ENCODE measurements around the gene GPD2. TPM values are rescaled to one million over a fixed set of nuclear protein-coding genes. Genes with fewer than 3 reads are reported as not detected.

Gene GPD2
- total RNA-seq, 4 donors from 2014 or later: 19.5 to 26.0 (median 22.5) TPM

DNA sequence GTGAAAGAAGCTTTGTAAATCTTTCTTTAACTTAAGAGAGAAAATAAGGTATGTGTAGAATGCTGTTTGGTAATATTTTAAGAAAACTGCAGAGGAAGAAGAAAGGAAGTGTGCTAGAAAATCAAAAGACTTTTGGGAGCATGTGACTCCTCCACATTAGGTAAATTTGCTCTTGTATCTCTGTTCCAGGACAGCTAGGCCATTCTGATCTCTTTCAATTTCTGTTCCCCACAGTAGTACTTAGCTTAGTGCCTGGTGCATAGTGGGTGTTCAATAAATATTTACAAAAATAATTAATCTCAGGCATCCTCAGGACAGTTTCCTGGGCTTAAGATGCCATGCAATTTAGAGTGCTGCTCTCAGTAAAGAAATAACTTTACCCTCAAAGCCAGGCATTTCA is 105.0 kb downstream of the GPD2 start:
- Histone ChIP-seq H3K27ac (replicated peaks in 1 of 4) (peak overlapping the region; percentile 29 to 68 (median 48)), H3K4me1 (peaks cover 0 to 55% (median 42%) of the 10 kb centered on the region in 4 donors), H3K27me3 (no peaks in the 10 kb centered on the region), H3K9me3 (no peaks in the 10 kb centered on the region), H3K4me3 (peak overlapping the region in 1 of 4 donors; percentile 23), H3K36me3 (no peaks in the 10 kb centered on the region)
- no peak for TF ChIP-seq POLR2A (IDR thresholded peaks at IDR 0.05; ENCODE audit: low read depth)
- DNase-seq (ENCODE audit: extremely low spot score): no peak
- intact Hi-C loops (cut with DNase I): no loop called here

- no peaks in the 10 kb centered on the region for H3K27me3 ChIP-seq
- peak overlapping the region in 2 of 4 donors; percentile 14 to 23 for H3K4me3 ChIP-seq
- H3K36me3 ChIP-seq: no peaks in the 10 kb centered on the region
- H3K27ac ChIP-seq (replicated peaks in 1 of 4): peak overlapping the region; percentile 48 to 68 (median 52)
- intact Hi-C loops (cut with DNase I): no loop called here
- peaks cover 0 to 55% (median 42%) of the 10 kb centered on the region in 4 donors for H3K4me1 ChIP-seq
- TF ChIP-seq CTCF (IDR thresholded peaks at IDR 0.05) (no peak), POLR2AphosphoS5 (IDR thresholded peaks at IDR 0.05) (no peak), EP300 (IDR thresholded peaks at IDR 0.05) (no peak), POLR2A (IDR thresholded peaks at IDR 0.05; ENCODE audit: low read depth) (no peak)
- no peak for DNase-seq (ENCODE audit: extremely low spot score)
- WGBS: 36% methylated on average over 2 of the region's 2 CpGs
- no peaks in the 10 kb centered on the region for H3K9me3 ChIP-seq
Observed at GRCh38 chr2:156541706-156542105, 105.5 kb downstream of the GPD2 start.

DNA sequence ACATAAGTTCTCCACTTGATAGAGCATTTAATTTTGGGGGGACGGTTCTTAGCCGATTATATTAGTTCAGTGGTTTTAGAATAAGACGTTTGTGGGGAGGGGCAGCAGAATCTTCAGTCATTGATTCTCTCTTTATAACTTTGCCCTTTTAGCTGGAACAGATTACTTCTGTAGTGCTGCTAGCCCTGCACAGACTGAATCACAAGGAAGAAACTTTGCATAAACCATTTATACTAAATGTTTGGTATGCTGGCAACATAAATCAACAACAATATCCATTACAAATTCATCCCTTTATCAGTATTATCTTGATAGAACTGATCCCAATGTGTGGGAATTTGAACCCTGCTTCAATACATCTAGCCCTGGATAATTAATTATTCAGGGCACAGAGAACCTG is 112.2 kb downstream of the GPD2 start:
- intact Hi-C loops (cut with DNase I): no loop called here
- Histone ChIP-seq H3K27me3 (no peaks in the 10 kb centered on the region), H3K27ac (replicated peaks in 1 of 4) (no peak overlapping the region), H3K4me1 (no peaks in the 10 kb centered on the region), H3K9me3 (no peaks in the 10 kb centered on the region), H3K36me3 (peaks cover 0 to 16% (median 4%) of the 10 kb centered on the region in 4 donors), H3K4me3 (no peak overlapping the region)
- TF ChIP-seq CTCF (IDR thresholded peaks at IDR 0.05) (no peak), POLR2AphosphoS5 (IDR thresholded peaks at IDR 0.05) (no peak), POLR2A (IDR thresholded peaks at IDR 0.05; ENCODE audit: low read depth) (no peak), EP300 (IDR thresholded peaks at IDR 0.05) (no peak)
- 76% methylated on average over 3 of the region's 3 CpGs for WGBS
- DNase-seq (ENCODE audit: extremely low spot score): no peak

GRCh38 chr2:156553714-156554442 is 117.7 kb downstream of the GPD2 start:
- Histone ChIP-seq H3K27me3 (no peaks in the 10 kb centered on the region), H3K27ac (replicated peaks in 1 of 4) (no peak overlapping the region), H3K9me3 (no peaks in the 10 kb centered on the region), H3K4me3 (no peak overlapping the region), H3K4me1 (no peaks in the 10 kb centered on the region), H3K36me3 (peaks cover 7 to 35% (median 14%) of the 10 kb centered on the region in 4 donors)
- intact Hi-C loops (cut with DNase I): no loop called here
- DNase-seq (ENCODE audit: extremely low spot score): no peak
- TF ChIP-seq POLR2AphosphoS5 (IDR thresholded peaks at IDR 0.05): no peak
- no peak for TF ChIP-seq CTCF (IDR thresholded peaks at IDR 0.05)
- no peak for TF ChIP-seq EP300 (IDR thresholded peaks at IDR 0.05)
- TF ChIP-seq POLR2A (IDR thresholded peaks at IDR 0.05; ENCODE audit: low read depth): no peak

DNA sequence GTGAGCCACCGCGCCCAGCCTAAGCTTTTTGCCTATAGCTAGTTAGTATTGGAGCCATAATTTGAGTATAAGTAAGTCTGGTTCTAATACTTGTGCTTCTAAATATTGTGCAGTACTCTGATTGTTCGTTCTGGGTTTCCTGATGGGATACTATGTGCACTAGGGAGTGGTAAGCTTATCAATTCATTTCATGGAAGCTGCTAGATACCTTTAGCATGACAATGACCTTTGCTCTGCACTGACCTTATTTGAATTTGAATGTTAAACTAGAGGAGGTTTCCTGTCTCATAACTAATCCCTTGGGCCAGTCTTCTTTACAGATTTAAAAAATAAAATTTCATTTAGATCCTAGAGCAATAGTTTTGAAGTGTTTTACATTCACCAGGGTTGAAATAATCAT is 125.1 kb downstream of the GPD2 start:
- Histone ChIP-seq H3K27ac (replicated peaks in 1 of 4) (no peak overlapping the region), H3K4me1 (no peaks in the 10 kb centered on the region), H3K9me3 (no peaks in the 10 kb centered on the region), H3K4me3 (no peak overlapping the region), H3K36me3 (peaks cover 7 to 25% (median 10%) of the 10 kb centered on the region in 4 donors), H3K27me3 (no peaks in the 10 kb centered on the region)
- no peak for DNase-seq (ENCODE audit: extremely low spot score)
- 92% methylated on average over 3 of the region's 3 CpGs for WGBS
- TF ChIP-seq POLR2A (IDR thresholded peaks at IDR 0.05; ENCODE audit: low read depth) (no peak), POLR2AphosphoS5 (IDR thresholded peaks at IDR 0.05) (no peak), CTCF (IDR thresholded peaks at IDR 0.05) (no peak), EP300 (IDR thresholded peaks at IDR 0.05) (no peak)
- intact Hi-C loops (cut with DNase I): no loop called here
